HG02973 (cell line): Measurements from ENCODE around the gene ZMYM4.

ENCODE experiments used
- ATAC-seq: cut with Tn5 transposase; IDR thresholded peaks from one replicate; pipeline ENCODE4 v1.9.1; 2021; ENCODE audit warnings: moderate library complexity; ENCODE audit not compliant: unreplicated experiment

Gene ZMYM4

DNA sequence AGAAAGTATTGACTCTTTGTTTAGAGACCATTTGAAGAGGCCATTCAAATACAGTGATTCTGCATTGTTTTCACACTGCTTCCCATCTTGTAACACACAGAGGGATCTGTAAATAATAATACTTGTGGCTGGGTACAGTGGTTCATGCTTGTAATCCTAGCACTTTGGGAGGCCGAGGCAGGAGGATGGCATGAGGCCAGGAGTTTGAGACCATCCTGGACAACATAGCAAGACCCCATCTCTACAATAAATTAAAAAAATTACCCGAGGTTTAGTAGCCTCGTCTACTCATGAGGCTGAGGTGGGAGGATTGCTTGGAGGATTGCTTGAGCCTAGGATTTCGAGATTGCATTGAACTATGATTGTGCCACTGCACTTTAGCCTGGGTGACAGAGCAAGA, 5.7 kb downstream of the ZMYM4 start:
- ATAC-seq: no peak

DNA sequence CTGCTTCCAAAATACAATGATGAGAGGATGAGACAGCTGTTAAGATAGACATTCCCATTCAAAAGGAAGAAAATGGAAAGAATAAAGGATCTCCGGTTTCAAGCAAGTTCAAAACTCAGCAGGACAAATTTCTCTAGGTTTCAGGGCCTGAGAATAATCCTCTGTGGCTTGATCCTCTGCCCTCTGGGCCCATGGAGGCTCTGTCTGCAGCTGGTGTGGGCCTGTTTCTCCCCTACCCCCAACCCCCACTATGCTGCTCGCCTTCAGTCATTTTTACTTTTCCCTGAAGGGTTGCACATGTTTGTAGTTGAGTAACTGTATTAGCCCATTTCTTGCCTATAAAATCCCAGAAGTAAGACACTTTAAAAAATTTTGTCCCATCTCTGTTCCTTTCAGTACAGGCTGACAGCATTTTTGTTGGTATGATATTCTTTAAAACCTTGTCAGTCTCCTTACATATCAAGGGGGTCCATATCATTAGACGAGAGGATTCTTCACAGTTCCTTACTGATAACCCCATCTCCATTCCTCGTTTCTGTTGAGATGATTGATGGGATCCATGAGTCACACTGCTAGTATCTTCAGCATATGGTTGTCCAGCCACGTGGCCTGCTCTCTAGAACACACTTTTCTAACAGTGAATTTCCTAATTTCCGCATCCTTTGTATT, 10.5 kb downstream of the ZMYM4 start:
- ATAC-seq: no peak

DNA sequence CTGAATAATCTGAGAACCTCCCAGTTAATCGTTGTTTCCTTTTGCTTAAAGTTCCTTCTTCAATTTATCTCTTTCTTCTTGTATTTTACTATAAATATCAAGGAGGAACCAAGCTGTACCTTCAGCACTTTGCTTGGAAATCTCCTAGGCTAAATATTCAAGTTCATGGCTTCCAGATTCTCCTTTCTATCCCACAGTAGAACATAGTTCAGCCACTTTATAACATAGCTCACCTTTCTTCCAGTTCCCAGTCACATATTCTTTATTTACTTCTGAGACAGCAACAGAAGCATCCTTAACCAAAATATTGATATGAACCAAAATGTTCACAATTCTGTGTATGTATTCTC, 11.0 kb downstream of the ZMYM4 start:
- no peak for ATAC-seq

DNA sequence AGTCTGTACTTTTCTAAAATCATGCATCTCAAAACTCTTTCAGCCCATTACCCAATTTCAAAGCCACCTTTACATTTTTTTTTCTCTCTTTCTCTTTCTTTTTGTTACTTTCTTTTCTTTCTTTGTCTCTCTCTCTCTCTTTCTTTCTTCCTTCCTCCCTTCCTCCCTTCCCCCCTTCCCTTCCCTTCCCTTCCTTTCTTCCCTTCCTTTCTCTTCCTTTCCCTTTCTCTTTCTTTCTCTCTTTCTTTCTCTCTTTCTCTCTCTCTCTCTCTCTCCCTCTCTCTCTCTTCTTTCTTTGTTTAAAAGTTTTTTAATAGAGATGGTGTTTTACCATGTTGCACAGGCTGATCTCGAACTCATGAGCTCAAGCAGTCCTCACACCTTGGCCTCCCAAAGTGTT, 11.5 kb downstream of the ZMYM4 start:
- ATAC-seq: no peak

DNA sequence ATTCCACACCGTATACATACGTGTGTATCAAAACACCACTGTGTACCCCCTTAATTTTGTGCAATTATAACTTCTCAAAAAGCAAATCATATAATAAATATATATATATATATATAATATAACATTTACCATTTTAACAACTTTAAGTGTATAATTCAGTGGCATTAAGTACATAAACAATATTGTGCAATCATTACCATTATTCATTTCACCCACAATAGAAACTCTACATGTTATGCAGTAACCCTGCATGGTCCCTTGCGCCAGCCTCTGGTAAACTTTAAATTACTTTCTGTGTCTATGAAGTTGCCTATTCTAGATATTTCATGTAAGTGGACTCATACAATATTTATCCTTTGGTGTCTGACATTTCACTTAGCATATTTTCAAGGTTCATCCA, 13.1 kb downstream of the ZMYM4 start:
- ATAC-seq: no peak

DNA sequence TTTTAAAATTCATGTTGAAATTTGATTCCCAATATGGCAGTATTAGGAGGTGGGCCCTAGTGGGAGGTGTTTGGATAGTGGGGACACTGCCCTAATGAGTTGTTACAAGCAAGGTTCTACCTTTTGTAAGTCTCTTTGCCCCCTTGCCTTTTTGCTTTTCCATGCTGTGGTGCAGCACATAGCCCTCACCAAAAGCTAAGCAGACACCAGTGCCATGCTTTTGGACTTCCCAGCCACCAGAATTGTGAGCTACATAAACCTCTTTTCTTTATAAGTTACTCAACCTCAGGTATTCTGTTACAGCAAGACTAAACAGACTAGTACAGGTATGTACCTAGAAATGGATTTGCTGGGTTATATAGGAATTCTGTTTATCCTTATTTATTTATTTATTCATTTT, 13.7 kb downstream of the ZMYM4 start:
- no peak for ATAC-seq

DNA sequence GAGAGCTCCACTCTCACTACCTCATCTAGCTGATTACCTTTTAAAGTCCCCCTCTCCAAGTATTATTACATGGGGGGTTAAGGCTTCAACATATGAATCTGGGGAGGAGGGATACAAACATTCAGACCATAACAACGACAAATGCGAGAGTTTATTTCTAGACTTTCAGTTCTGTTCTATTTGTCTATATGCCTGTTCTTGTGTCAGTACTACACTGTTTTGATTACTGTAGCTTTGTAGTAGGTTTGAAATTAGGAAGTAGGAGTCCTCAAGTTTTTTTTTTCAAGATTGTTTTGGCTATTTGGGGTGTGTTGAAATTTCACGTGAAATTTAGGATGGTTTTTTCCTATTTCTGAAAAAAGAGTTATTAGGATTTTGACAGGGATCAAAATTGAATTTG, 16.3 kb downstream of the ZMYM4 start:
- ATAC-seq: no peak

DNA sequence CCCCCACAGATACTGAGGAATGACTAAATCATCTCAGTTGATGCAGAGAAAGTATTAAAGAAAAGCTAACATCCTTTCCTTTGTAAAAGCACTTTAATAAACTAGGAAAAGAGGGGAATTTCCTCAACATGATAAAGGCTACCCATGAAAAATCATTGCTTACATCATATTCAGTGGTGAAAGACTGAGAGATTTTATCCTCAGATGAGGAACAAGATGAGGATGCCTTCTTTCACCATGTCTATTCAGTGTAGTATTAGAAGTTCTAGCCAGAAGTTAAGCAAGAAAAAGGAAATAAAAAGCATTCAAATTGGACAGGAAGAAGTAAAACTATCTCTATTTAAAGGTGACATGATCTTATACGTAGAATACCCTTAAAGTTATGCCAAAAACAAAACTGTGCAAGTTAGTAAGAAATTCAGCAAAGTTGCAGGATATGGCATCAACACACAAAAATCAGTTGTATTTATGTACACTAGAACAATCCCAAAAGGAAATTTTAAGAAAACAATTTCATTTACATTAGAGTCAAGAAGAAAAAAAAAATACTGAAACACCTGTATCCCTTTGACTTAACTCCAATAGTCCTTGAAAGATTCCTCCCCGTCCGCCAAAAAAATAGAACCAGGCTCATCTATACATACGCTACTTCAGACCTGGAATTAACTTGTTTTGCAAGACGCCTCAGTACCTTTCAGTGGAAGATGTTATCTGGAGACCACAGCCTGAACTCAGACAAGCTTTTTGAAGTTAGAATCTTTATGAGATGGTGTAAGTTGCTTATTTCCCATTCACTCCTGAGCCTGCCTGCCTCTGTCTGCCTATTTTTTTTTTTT, 17.5 kb downstream of the ZMYM4 start:
- ATAC-seq: no peak

DNA sequence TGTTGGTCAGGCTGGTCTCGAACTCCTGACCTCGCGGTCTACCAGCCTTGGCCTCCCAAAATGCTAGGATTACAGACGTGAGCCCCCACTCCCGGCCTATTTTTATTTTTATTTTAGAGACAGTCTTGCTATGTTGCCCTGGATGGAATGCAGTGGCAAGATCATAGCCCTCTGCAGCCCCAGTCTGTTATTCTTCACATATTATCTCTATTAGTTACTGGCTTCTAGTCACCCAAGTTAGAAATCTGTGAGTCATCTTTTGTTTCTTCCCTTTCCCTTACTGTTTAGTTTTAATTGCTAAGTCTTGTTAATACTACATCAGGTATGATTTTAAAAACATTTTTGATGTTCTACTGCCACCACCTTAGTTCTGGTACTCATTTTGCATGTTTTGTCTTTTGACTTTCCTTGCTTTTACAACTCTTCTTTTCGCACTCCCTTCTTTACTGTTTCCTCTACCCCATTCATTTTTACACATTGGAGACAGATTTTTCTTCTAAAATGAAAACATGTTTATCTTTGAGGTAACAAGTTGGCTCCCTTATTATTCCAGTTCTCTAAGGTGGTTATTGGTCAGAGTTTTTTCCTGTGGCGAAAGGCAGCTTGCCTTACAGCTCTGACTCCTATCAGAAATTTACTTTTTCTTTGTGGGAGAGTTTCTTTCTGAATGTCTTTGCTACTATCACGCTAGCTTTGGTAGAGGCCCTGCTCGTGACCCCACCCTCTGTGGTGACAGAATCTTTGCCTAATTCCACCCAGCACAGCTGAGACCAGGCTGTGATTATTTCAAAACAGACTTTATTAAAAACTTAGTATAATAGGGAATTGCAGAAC, 19.5 kb downstream of the ZMYM4 start:
- ATAC-seq: no peak

DNA sequence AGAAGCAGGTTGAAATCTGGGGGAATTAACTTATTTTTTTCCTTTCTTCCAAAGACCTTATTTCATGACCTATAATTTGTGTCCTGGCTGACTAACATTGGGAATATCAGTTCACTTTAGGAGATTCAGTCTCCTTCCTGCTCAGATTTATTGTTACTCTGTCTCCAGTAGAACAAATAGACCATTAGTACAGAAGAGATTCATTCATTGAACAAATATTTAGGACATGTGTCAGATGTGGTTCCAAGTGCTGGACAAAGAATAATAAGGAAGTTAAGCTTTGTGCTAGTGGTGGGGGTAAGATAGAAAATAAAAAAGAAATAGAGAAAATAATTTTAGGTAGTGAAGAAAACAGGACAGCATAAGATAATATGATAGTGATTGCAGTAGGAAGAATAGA, 20.3 kb downstream of the ZMYM4 start:
- ATAC-seq: no peak

DNA sequence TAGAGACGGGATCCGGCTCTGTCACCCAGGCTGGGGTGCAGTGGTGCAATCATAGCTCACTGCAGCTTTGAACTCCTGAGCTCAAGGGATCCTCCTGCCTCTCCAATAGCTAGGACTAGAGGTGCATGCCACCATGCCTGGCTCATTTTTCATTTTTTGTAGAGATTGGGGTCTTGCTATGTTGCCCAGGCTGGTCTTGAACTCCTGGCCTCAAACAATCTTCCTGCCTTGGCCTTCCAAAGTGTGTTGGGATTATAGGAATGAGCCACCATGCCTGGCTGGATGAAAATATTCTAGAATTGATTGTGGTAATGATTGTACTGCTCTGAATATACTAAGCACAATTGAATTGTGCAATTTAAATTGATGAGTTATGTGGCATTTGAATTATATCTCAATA, 21.9 kb downstream of the ZMYM4 start:
- ATAC-seq: no peak

DNA sequence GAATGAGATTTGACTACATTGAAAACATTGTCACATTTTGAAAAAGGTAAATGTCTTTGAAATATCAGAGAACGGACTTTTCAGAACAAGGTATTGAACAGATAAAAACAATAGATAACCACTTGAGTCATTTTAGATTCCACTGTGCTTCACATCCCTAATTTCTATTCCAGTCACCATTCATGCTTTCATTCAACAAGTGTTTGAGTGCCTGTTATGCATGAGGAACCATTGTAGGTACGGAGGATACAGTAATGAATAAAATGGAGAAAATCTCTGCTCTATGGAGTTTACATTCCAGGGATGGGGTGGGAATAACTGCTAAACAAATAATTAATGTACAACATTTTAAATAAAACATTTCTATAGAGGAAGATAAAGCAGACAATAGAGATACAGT, 26.3 kb downstream of the ZMYM4 start:
- ATAC-seq: no peak

DNA sequence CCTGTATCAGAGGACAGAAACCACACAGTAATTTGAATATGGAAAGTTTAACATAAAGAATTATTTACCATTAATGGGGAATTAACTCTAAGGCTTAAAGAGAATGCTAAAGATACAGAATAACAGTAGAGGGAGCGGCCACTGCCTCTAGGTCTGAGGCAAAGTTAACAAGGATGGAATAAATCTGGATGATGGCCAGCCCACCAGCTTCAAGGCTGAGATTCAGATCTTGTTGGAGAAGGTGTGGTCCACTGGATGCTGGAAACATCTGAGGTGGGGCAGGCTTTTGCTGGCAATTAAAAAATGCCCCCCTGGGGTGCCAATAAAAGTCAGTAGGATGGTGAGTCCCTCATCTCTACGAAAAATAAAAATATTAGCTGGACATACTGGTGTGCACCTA, 29.4 kb downstream of the ZMYM4 start:
- ATAC-seq: no peak

DNA sequence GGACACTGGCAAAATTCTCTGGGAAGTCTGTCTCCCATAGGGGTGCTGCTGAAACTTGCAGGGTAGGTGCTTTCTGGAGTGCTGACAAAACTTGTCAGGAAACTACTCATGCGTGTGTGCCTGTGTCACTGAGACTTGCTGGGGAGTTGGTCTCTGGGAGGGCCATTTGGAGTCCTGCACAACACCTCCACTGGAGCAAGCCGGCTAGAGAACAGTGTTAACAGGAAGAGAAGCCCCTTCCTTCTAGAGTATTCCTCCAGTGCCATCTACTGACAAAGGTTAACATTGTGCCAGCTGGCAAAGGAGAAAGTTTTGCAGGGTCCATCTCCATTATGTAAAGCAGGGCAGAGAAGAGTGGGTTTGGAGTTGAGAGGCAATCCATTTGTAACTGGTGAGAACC, 30.0 kb downstream of the ZMYM4 start:
- peak; percentile 63 for ATAC-seq

DNA sequence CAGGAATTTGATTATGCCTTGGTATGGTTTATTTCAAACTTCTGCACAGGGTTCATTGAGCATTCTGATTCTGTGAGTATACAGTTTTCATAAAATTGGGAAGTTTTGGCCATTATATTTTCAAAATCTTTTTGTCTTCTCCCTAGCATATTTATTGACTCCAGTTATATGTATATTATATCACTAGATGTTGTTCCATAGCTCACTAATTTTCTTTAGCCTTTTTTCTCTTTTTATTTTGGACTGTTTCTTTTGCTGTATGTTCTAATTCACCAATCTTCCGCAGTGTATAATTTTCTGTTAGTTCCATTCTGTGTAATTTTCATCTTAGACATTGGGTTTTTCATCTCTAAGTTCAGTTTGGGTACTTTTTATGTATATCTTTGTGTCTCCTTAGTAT, 31.9 kb downstream of the ZMYM4 start:
- ATAC-seq: no peak

DNA sequence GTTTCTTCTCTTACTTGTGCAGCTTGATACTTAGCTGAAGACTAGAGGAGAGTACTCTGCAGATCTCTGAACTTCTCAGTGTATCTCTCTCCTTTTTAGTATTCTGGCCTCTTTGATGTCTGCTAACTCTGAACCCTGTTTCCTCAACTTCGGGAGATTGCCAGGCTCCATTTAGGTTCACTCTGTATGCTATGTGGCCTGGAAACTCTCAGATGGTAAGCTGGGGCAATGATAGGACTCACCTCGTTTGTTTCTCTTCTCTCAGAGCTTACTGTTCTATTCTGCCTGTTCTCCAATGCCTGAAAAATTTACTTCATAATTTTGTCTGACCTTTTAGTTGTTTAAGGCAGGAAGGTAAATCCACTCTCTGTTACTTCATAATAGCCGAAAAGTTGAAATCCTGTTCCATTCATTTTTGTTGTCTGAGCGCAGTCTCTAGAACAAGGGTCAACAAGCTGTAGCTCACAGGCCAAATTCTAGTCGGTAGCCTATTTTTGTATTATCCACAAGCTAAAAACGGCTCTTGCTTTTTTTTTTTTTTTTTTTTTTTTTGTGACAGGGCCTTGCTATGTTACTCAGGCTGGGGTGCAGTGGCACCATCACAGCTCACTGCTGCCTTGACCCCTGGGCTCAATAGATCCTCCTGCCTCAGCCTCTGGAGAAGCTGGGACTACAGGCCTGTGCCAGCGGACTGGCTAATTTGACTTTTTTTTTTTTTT, 33.3 kb downstream of the ZMYM4 start:
- no peak for ATAC-seq

DNA sequence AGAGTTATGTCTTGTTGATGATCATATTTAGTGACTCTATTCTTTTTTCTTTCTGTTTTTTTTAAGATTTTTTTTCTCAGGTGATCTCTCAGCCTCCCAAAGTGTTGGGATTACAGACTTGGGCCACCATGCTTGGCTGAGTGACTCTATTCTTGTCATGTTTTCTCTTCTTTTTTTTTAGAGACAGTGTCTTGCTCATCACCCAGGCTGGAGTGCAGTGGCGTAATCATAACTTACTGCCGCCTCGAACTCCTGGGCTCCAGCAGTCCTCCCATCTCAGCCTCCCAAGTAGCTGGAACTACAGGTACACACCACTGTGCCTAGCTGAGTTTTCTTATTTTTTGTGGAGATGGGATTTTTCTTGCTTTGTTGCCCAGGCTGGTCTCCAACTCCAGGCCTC, 36.9 kb downstream of the ZMYM4 start:
- ATAC-seq: no peak

DNA sequence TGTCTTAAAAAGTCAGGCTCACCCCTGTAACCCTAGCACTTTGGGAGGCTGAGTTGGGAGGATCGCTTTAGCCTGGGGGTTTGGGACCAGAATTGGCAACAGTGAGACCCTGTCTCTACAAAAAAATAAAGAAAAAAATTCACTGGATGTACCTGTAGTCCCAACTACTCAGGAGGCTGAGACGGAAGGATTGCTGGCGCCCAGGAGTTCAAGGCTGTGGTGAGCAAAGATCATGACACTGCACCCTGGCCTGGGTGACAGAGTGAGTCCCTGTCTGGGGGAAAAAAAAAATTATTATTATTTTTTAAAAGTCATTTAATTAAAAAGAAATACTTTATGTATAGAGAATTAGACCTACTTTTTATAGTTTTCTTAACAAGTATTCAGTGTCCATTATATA, 47.1 kb downstream of the ZMYM4 start:
- no peak for ATAC-seq

DNA sequence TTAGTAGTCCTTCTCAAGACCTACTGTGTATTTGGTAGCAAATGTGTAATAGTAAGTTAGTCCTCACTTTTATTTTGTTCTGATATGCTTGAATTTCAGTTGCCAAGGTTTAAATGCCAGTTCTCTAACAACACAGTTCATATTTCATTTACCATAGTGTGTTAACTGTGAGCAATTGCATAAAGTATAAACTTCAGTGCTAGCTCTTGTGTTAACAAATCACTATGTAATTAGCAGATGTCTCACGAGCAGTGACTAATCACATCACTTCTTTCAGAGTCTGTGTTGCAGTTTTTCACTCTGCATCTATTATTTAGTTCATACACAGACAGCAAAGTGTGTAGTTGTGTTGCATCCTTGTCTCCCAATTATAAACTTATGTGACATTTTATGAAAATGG, 47.8 kb downstream of the ZMYM4 start:
- ATAC-seq: no peak

DNA sequence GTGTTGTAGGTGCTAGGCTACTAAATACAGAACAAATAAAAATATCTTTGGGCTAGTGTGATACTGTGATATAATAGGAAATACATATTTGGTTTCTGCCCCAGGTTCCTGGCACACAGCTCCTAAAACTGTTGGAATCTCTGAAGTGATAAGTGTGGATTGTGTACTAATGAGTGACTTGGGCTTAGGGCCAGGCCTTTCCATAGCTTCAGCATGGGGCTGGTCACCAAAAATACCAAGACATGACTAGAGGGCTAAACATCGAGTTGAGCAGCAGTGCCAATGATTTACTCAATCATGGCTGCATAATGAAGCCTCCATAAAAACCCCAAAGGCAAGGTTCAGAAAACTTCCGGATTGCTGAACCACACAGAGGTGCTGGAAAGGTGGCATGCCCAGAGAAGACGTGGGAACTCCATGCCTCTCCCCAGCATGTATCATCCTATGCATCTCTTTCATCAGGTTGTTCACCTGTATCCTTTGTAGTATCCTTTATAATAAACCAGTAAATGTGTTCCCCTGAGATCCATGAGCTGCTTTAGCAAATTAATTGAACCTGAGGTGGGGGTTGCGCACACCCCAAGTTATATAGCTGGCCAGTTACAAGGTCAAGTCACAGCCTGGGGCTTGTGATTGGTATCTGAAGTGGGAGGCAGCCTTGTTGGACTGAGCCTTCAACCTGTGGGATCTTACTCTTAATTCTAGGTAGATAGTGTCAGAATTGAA, 51.6 kb downstream of the ZMYM4 start:
- no peak for ATAC-seq

DNA sequence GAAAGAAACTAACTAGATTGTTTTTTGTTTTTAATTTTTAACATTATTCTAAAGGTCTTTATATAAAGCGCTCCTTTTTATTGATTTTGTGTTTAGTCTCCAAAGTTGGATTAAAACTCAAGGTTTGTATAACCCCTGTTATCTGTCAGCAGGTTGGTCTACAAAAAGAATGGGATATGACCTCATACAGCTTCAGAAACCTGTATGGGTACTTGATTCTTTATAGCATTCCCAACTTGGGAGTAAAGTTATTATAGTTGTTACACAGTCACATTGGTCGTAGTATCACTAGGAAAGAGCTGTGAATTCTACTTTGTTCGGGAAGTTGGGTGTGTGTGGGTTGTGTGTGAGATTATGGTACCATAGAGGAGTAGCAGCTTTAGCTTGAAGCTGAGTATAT, 52.4 kb downstream of the ZMYM4 start:
- ATAC-seq: no peak
